ENCODE data around the gene NNMT.

The NNMT gene

DNA sequence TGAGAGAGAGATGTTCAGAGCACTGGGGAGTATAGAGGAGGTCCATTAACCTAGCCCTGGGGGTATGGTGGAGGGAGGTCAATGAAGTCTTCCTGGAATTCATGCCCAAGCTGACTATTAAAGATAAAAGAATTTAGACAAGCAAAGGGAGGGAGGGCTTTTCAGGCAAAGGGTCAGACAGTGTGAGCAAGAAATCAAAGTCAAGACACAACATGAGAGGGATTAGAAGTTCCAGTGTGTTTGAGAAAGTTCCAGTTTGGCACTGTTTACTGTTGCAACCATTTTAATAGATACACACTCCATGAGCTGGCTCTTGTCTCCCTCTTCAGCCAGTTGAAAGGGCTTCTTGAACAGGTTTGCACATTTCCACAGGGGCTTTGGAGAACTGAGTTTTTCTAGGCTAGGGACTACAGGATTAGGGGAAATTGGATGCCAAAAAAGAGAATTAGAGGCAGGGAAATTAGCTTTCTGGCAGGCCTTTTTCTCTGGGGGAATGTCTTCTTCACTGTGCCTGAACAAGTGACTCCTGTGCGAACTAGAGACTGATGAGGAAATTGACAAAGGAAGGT is 14.7 kb upstream of the NNMT start:
- no peak overlapping the region for H3K27ac ChIP-seq
- no peak for DNase-seq (ENCODE audit: low read depth, low spot score)

DNA sequence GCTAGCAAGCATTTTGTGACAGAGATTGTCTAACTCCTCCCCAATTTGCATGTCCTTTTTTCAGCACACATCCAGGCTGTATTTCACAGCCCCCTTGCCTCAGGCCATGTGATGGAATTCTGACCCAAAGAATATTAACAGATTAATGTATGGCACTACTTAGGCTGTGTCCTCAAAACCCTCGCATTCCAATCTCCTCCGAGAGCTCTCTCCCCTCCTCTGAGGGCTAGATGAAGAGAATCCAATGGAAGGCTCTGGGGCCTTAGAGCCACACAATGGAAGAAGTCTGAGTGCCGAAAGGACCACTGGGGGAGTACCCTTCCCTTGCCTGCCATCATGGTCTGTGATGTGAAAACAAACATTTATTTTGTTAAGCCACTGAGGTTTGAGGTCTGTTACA is 13.7 kb upstream of the NNMT start:
- no peak overlapping the region for H3K27ac ChIP-seq
- DNase-seq (ENCODE audit: low read depth, low spot score), result no peak

DNA sequence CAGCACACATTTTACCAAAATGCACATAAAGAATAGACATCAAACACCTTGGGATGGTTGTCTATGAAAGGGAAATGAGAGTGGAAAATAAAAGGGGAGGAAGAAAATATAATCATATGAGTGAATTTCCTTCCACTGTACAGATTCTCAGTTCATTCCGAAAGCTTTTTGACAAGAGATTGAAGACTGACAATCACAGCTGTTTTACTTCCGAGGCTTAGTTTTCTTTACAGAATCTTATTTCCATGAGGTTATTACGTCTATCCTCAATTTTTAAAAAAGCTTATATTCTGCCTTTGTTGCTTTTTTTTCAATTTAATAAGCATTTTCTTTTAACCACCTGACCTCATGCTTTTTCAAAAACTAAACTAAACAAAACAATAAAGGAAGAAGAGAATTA is 12.8 kb upstream of the NNMT start:
- no peak overlapping the region for H3K27ac ChIP-seq
- no peak for DNase-seq (ENCODE audit: low read depth, low spot score)

DNA sequence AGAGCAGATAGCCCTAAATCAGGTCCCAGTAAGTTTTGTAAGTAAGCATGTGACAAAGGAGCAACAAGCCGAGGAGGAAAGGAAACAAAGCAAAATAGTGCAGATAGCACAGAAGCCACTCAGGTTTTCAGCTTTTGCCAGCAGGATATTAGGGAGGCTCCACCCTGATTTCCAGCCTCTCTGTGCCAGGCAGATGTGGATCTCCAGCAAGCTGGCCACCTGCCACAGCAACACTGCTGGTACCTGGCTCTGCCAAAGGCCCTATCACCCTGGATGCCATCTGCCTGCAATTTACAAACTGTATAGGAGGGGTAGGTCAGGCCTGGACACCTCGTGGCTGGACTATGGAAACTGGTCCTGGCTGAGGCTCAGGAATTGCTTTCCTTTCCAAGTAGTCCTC is 12.2 kb upstream of the NNMT start:
- no peak for DNase-seq (ENCODE audit: low read depth, low spot score)
- H3K27ac ChIP-seq, result no peak overlapping the region

DNA sequence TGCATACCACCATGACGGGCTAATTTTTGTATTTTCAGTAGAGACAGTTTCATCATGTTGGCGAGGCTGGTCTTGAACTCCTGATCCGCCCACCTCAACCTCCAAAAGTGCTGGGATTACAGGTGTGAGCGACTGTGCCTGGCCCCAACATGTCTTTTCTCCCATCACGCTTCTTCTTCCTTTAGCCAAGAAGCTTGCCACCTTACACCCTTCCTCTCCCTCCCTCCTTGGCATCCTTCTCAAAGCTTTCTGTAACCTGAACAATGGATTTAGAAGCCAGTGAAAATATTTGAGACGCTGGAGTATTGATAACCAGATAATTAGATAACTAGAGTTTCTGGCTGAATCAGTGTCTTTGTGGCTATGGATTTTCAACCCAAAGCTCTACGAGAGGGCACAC is 11.3 kb upstream of the NNMT start:
- no peak overlapping the region for H3K27ac ChIP-seq
- DNase-seq (ENCODE audit: low read depth, low spot score), result no peak

DNA sequence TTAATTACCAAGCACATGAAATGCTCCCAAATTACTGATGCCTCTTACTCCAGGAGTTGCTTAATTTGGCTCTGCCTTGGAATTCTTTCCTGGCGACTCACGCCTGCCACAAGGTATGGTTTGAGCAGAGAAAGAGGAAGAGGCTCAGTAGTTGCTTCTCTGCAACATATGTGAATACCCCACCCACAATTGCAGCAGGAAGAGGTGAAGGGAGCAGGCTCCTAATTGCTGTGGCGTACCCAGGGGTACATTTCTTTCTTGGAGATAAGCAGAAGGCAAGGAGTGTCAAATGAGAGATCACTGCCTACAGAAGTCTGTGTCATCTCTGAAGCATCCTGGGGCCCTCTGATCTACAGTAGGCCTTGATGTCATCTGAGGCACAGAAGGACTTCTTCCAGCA is 10.6 kb upstream of the NNMT start:
- H3K27ac ChIP-seq, result no peak overlapping the region
- DNase-seq (ENCODE audit: low read depth, low spot score), result no peak

DNA sequence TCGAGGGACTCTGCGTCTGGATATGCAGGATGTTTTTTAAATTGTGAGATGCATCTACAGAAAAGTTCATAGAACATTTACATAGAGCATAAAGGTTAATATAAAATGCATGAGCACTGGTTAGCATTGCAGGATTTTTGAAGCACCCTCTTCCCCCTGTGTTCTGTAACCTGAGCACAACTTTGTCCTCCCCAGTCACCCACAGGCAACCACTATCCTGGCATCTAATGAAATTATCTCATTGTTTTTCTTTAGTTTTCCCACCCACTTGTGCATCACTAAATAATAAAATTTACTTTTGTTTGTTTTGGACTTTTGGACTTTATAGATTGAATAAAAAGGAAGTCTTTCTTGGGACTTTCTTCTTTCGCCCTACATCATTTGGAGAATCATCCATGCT is 10.0 kb upstream of the NNMT start:
- DNase-seq (ENCODE audit: low read depth, low spot score), result no peak
- H3K27ac ChIP-seq, result no peak overlapping the region

DNA sequence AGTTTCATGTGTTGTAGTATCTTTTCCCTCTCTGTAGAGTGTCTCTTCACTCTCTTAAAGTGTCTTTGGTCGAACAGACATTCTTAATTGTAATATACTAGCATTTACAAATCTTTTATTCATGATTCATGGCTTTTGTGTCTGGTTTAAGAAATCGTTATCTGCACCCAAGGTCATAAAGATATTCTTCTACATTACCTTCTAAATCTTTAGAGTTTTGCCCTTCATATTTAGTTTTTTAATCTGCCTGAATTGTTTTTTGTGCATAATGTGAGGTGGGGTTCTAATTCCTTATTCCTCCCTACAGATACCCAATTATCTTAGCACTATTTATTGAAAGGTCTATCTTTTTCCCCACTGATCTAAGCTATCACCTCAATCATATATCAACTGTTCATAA is 9.0 kb upstream of the NNMT start:
- DNase-seq (ENCODE audit: low read depth, low spot score), result no peak
- H3K27ac ChIP-seq, result no peak overlapping the region

DNA sequence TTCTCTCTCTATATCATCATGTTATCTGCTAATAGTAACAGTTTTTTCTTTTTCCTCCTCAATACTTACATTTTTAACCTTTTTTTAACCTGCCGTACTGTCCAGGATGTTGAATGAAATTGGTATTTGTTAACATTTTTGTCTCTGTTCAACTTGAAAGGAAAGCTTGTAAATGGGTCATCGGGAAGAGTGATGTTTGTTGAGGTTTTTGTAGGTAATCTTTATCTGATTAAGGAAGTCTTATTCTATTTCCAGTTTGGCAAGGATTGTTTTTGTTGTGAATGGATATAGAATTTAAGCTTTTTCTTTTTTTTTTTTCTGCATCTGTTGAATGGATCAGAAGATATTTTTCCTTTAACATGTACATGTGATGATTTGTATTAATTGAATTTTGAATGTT is 8.1 kb upstream of the NNMT start:
- H3K27ac ChIP-seq, result no peak overlapping the region
- no peak for DNase-seq (ENCODE audit: low read depth, low spot score)

DNA sequence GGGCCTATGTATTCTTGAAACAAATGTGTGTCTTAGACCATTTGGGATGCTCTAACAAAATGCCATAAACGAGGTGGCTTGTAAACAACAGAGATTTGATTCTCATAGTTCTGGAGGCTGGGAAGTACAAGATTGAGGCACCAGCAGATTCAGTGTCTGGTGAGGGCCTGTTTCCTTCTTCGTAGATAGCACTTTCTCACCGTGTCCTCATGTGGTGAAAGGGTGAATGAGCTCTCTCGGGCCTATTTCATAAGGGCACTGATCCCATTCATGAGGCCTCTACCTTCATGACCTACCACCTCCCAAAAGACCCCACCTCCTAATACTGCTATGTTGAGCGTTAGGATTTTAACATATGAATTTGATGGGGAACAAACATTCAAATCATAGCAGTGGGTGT is 6.4 kb upstream of the NNMT start:
- no peak overlapping the region for H3K27ac ChIP-seq
- DNase-seq (ENCODE audit: low read depth, low spot score), result no peak

DNA sequence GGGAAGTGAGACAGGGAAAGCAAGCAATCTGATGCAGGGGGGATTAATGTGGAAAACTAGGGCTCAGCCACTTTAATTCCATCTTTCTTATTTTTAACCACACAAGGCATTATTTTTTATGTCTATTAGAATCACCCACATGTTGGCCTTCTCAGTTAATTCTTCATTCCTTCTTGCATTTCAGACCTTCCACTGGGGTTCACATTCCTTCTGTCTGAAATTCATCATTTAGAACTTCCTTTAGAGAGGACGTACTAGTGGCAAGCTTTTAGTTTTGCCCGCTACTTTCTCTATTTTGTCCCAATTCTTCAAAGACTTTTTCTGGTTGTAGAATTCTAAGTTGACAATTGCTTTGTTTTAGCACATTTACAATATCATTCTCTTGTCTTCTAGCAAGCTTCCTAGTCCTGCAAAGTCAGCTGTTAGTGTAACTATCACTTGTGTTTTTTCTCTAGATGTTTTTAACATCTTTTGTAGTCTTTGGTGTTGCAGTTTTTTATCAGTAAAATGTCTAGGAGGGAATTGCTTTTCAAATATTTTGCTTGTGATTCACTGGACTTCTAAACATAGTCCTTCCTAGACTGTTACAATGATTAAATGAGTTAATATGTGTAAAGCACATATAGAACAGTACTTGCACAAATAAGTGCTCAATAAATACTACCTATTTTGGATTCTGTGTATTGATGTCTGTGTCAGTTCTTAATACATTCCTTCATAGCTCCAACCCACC is 5.5 kb upstream of the NNMT start:
- no peak overlapping the region for H3K27ac ChIP-seq
- no peak for DNase-seq (ENCODE audit: low read depth, low spot score)

DNA sequence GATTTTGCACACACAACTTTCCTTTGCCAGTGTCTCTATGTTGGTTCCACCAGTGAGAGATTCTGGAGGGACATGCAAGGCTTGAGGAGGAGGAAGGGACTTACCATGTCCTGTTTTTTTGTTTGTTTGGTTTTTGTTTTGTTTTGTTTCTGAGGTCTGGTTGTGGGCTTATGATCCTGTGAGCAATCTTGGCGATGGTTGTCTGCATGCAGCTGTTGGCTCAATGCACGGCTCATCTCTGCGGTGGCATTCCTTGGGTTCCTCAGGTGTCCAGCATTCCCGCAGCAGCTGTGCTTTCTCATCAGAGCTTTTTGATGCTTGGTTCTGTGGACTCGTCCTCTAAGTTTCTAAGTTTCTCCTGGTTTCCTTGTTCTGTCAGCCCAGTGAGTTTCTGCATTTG is 4.8 kb upstream of the NNMT start:
- no peak overlapping the region for H3K27ac ChIP-seq
- no peak for DNase-seq (ENCODE audit: low read depth, low spot score)

DNA sequence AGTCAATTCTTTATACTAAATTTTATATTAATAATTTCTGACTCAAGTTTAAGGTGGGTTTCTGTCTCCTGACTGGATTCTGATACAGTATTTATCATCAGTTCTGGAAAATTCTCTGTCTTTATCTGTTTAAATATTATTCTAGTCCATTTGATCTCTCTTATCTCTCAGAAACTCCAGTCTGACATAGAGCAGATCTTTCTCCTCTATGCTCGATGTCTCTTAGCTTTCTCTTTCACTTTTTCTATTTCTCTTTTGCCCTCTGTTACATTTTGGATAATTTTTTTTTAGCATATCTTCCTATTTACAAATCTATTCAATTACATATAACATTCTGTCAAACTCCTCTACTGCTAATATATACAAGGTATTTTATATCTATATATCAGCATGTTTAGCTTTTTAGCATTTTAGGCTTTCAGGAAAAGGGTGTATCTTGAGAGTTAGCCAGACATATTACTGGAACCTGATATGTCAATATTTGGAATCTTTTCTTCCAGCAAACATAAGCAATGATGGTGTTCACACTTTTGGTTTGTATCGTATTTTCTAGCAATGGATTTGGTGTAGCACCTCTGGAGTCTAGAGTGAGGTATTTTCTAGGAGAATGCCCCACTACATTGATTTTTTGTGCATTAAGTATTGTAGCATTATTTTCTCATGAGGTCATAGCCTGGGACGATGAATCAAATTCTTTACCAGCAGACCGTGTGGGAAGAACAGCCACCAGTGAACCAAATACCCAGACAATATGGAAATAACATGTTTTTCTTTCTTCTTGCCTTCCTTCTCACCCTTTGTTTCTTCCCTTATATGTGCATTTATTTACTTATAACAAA is 4.1 kb upstream of the NNMT start:
- H3K27ac ChIP-seq, result no peak overlapping the region
- no peak for DNase-seq (ENCODE audit: low read depth, low spot score)

DNA sequence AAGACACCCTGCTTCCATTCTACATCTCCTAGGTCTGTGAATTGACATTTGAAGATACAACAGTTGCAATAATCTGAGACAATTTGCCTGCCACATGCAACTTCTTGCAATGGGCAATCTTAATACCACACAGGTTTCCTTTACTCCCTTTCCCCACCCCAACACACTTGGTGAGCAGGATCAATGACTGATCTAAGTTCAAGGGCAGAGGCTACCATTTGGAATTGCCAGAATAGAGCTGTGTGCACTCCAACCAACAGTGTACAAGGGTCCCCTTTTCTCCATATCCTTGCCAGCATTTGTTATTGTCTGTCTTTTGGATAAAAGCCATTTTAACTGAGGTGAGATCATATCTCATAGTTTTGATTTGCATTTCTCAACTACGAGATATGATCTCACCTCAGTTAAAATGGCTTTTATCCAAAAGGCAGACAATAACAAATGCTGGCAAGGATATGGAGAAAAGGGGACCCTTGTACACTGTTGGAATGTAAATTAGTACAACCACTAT is 2.9 kb upstream of the NNMT start:
- no peak overlapping the region for H3K27ac ChIP-seq
- no peak for DNase-seq (ENCODE audit: low read depth, low spot score)

DNA sequence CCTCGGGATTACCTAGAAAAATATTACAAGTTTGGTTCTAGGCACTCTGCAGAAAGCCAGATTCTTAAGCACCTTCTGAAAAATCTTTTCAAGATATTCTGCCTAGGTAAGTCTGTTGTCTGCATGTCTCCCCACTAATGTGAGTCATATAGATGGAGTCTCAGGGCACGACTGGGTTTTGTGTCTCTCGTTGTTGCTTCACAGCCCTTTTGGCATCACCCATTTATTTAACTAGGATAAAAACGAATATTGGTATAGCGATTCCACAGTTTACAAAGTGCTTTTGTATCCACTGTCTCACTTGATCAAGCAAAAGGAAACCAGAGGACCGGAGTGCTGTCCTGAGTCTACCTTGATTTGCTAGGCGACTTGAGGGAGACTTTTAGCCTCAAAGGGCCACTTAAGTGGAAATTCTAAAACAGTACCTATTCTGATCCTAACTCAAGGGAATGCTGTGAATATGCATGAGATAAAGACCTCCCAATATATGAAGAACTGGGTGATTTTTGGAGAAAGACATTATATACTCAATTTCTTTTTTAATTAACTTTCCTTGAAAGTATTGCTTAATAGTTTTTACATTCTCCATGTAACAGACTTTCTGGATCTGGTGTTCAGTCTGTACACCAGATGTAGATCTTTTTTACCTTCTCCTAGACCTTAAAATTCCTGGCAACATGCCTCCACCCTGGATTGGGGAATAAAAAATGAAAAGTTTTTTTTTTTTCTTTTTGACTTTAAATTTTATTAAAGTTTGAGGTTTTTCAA is 590 bp downstream of the NNMT start:
- H3K27ac ChIP-seq, result peak overlapping the region; percentile 81
- no peak for DNase-seq (ENCODE audit: low read depth, low spot score)

DNA sequence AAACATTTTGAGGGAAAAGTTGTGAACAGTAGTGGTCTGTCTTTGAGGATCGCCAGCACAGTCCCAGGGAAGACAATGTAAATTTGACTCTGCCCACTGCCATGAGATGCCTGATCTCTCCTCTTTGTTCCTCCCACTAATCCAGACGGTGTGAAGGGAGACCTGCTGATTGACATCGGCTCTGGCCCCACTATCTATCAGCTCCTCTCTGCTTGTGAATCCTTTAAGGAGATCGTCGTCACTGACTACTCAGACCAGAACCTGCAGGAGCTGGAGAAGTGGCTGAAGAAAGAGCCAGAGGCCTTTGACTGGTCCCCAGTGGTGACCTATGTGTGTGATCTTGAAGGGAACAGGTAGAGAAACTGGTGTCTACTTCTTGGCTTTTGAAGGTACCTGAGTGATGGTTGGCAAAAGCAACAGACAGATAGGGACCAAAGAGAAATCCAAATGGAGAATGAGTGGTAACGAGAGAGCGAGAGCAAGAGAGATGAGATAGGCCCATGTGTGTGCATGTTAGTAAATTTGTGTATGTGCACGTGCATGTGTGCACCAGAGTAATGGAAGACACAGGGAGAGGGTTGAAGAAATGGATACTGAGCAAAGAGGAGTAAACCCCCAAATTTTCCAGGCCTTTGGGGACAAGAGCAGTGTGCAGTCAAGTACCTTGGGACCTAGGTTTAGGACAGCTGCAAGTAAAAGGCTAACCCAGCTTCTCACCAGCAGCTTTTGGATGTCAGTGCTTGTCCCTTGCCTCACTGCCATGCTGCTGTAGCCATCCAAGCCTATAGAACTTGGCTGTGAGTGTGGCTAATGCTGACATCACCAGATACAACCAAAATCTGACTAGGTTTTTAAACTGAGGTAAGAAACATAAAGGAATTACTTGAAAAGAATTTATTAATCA is 1.9 kb downstream of the NNMT start:
- no peak for DNase-seq (ENCODE audit: low read depth, low spot score)
- no peak overlapping the region for H3K27ac ChIP-seq

DNA sequence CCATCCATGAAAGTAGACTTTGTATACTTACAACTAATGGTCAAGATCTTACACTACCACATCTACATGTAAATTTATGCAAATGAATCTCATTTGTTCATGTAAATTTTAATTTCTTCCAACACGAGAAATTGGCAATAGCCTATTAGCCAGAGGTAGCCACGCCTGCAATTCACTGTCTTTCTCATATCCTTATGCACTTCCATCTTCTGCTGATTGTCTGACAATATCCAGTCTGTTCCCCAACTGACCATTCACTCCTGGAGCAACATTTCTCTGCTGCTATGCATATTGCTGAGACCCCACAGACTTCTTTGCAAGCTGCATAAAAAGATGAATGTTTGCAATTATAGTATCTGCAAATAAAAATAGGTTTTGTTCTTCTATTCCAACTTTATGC is 2.5 kb downstream of the NNMT start:
- DNase-seq (ENCODE audit: low read depth, low spot score), result no peak
- H3K27ac ChIP-seq, result no peak overlapping the region

DNA sequence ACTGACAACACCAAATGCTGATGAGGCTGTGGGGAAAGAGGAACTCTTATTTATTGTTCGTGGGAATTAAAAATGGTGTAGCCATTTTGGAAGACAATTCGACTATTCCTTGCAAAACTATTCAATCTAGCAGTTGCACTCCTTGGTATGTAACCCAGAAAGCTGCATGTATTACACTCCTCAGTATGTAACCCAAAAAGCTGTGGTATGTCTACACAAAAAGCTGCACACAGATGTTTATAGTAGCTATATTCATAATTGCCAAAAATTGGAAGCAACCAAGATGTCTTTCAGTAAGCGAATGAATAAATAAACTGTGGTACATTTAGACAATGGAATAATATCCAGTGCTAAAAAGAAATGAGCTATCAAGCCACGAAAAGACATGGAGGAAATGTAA is 4.9 kb downstream of the NNMT start:
- H3K27ac ChIP-seq, result no peak overlapping the region
- no peak for DNase-seq (ENCODE audit: low read depth, low spot score)

DNA sequence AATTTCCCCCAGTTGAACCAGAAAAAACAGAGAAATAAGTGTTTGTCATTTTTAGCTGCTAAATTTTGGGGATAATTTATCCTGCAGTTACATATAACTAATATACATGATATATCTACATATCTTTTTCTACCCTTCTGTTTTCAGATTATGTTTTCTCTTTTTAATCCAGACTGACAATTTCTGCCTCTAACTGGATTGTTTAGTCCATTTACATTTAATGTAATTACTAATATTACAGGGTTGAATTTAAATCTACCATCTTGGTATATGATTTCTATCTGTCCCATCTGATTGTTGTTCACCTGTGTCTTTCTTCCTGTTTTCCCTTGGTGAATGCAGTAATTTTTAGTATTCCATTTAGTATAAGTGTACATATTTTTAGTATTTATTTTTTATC is 5.7 kb downstream of the NNMT start:
- no peak overlapping the region for H3K27ac ChIP-seq
- no peak for DNase-seq (ENCODE audit: low read depth, low spot score)

DNA sequence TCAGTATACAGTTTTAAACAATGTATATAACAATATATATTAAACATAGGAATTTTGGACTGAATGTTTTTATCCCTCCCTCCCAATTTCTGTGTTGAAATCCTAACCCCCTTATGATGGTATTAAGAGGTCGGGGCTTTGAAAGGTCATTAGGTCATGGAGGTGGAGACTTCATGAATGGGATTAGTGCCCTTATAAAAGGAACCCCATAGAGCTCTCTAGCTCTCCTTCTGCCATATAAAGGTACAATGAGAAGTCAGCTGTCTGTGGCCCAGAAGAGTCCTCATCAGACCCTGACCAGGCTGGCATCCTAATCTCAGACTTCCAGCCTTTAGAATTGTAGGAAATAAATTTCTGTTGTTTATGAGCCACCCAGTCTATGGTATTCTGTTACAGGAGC is 6.5 kb downstream of the NNMT start:
- no peak for DNase-seq (ENCODE audit: low read depth, low spot score)
- no peak overlapping the region for H3K27ac ChIP-seq

Data from epithelial cell of prostate (primary cell).